ENCODE measurements around the gene ATXN1. TPM values are rescaled to one million over a fixed set of nuclear protein-coding genes. Genes with fewer than 3 reads are reported as not detected.

ATXN1 gene
- total RNA-seq, 1 experiment from 2014 or later = 5.6 TPM

DNA sequence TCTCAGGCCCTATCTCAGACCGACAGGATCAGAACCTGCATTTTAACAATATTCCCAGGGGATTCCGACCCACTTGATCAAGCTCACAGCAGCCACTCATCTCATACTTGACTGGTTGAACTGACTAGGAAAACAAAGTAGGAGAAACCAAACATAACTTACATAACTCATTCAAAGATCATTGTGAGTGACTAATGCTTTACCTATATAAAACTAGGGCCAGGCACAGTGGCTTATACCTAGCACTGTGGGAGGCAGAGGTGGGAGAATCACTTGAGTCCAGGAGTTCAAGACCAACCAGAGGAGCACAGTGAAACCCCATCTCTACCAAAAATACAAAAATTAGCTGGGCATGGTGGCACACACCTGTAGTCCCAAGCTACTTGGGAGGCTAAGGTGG, 251.0 kb downstream of the ATXN1 start:
- Histone ChIP-seq H2BK12ac (ENCODE audit: insufficient read length, low read depth, low read length) (no peak overlapping the region), H4K20me1 (ENCODE audit: control insufficient read depth, insufficient read depth, insufficient read length) (no peaks in the 10 kb centered on the region), H3K56ac (ENCODE audit: insufficient read length, low read depth, low read length) (no peak overlapping the region), H3K4me2 (ENCODE audit: insufficient read depth, insufficient read length, low read length) (no peak overlapping the region), H3K9me3 (ENCODE audit: control insufficient read depth, low read depth, low read length) (no peaks in the 10 kb centered on the region), H4K91ac (ENCODE audit: insufficient read length, low read depth, low read length) (no peak overlapping the region), H2BK15ac (ENCODE audit: low read depth, low read length) (no peak overlapping the region), H2BK20ac (ENCODE audit: low read depth, low read length, poor library complexity, severe bottlenecking) (no peak overlapping the region), H3T11ph (ENCODE audit: low read length) (no peak overlapping the region), H3K4me1 (ENCODE audit: insufficient read depth, low read length) (peaks cover 3% of the 10 kb centered on the region; the same call in 1 of the 2 replicates), H2AK5ac (ENCODE audit: insufficient read length, low read length) (no peak overlapping the region), H4K8ac (replicated peaks; ENCODE audit: insufficient read length, low read depth, low read length) (no peak overlapping the region), H3K79me2 (ENCODE audit: insufficient read depth, low read length) (no peaks in the 10 kb centered on the region), H3K18ac (ENCODE audit: insufficient read length, low read depth, low read length) (no peak overlapping the region), H3K4ac (ENCODE audit: low read depth, low read length) (no peak overlapping the region), H2BK5ac (ENCODE audit: insufficient read length, low read length) (no peak overlapping the region), H3K27me3 (ENCODE audit: insufficient read depth, low read length) (no peaks in the 10 kb centered on the region), H3K14ac (ENCODE audit: insufficient read depth, low read length) (no peak overlapping the region), H3K27ac (ENCODE audit: insufficient read length, low read depth, low read length) (no peak overlapping the region), H2AFZ (ENCODE audit: low read length) (no peak overlapping the region), H3K23ac (ENCODE audit: insufficient read length, low read depth, low read length) (no peak overlapping the region), H3K9ac (ENCODE audit: extremely low read depth, insufficient read length, low read length) (no peak overlapping the region), H4K5ac (ENCODE audit: insufficient read length, low read depth, low read length) (no peak overlapping the region), H2BK120ac (ENCODE audit: low read depth, low read length, poor library complexity, severe bottlenecking) (no peak overlapping the region), H3K79me1 (ENCODE audit: insufficient read depth, low read depth, low read length, poor library complexity, severe bottlenecking) (no peaks in the 10 kb centered on the region), H3K23me2 (ENCODE audit: insufficient read length, low read depth, low read length, poor library complexity, severe bottlenecking) (no peaks in the 10 kb centered on the region)
- H3K9me3 Mint-ChIP-seq = no peaks in the 10 kb centered on the region; a peak in 1 of 5 replicates
- no peak overlapping the region for H3K27ac Mint-ChIP-seq
- no peaks in the 10 kb centered on the region for H3K27me3 Mint-ChIP-seq (ENCODE audit: low read depth)
- WGBS (ENCODE audit: extremely low coverage, insufficient read length, low lambda C conversion rate) = no CpG with 5 or more reads among the region's 2 CpGs
- no peaks in the 10 kb centered on the region for H3K36me3 Mint-ChIP-seq (ENCODE audit: insufficient read depth in 1 of 3, low read depth in 3 of 3)
- peaks cover 21% of the 10 kb centered on the region in 2 experiments for H3K4me1 Mint-ChIP-seq
- H3K4me3 Mint-ChIP-seq = no peak overlapping the region
- no peak for DNase-seq
- TF ChIP-seq CTCF (conservative IDR thresholded peaks at IDR 0.05) = no peak
